HFFc6 (cell line): ENCODE results near the gene MLEC. TPM values are rescaled to one million over a fixed set of nuclear protein-coding genes. Genes with fewer than 3 reads are reported as not detected.

Experiments used
- DNase-seq: peaks from one replicate; pipeline ENCODE4 v3.0.0-alpha.2; 2018
- H3K27ac Mint-ChIP-seq: 2 replicates; pipeline ENCODE4 v1.8.0; 2020; ENCODE audit warnings: mild to moderate bottlenecking, mixed read lengths
- H3K27me3 Mint-ChIP-seq: 2 replicates; pipeline ENCODE4 v1.8.0; 2021; ENCODE audit warnings: mild to moderate bottlenecking, moderate library complexity, mixed read lengths; ENCODE audit not compliant: insufficient read depth
- H3K36me3 Mint-ChIP-seq: 2 replicates; pipeline ENCODE4 v1.8.0; 2021; ENCODE audit warnings: low read depth, mixed read lengths
- H3K4me1 Mint-ChIP-seq: 2 replicates; pipeline ENCODE4 v1.8.0; 2020; ENCODE audit warnings: low read depth, mixed read lengths
- H3K4me3 Mint-ChIP-seq: 2 replicates; pipeline ENCODE4 v1.8.0; 2020; ENCODE audit warnings: mild to moderate bottlenecking, moderate library complexity, mixed read lengths
- H3K9me3 Mint-ChIP-seq: 2 replicates; pipeline ENCODE4 v1.8.0; 2020; ENCODE audit warnings: mild to moderate bottlenecking, mixed read lengths
- CTCF ChIP-seq: fragments of 200-600 bp; sonication (generic); IDR thresholded peaks from 2 replicates; pipeline ENCODE4 v1.5.0; 2021; ENCODE audit warnings: antibody characterized with exemption, mild to moderate bottlenecking
- total RNA-seq, 6 experiments: library from RNA; stranded (reverse); fragmentation: NEBNext Ultra II Directional; extraction: Animal tissue kit (Norgen Biotek cat#: 25700); gene quantifications; 2 replicates in 1 of 6; 3 replicates in 5 of 6; pipeline ENCODE4 v1.2.3, GENCODE V29; 2021

The MLEC gene
- total RNA-seq, 6 experiments from 2014 or later, result 195 to 241 (median 209) TPM

GRCh38 chr12:120684523-120684932 is 2.4 kb upstream of the MLEC start:
- peaks cover 31% of the 10 kb centered on the region for H3K4me1 Mint-ChIP-seq
- no peak for TF ChIP-seq CTCF
- H3K36me3 Mint-ChIP-seq, result no peaks in the 10 kb centered on the region
- peak overlapping the region; percentile 48; the same call in 1 of the 2 replicates for H3K27ac Mint-ChIP-seq
- DNase-seq, result peak; percentile 52
- no peaks in the 10 kb centered on the region; the same call in none of the 2 replicates for H3K27me3 Mint-ChIP-seq
- no peak overlapping the region for H3K4me3 Mint-ChIP-seq
- H3K9me3 Mint-ChIP-seq, result no peaks in the 10 kb centered on the region

- no peaks in the 10 kb centered on the region; the same call in none of the 2 replicates for H3K27me3 Mint-ChIP-seq
- no peak for TF ChIP-seq CTCF
- H3K9me3 Mint-ChIP-seq, result no peaks in the 10 kb centered on the region
- H3K27ac Mint-ChIP-seq, result no peak overlapping the region; the same call in 1 of the 2 replicates
- peak overlapping the region; percentile 91 for H3K4me3 Mint-ChIP-seq
- no peak for DNase-seq
- peaks cover 32% of the 10 kb centered on the region for H3K4me1 Mint-ChIP-seq
- no peaks in the 10 kb centered on the region for H3K36me3 Mint-ChIP-seq
Measured at GRCh38 chr12:120685522-120685921, 1.4 kb upstream of the MLEC start.

- no peaks in the 10 kb centered on the region; the same call in none of the 2 replicates for H3K27me3 Mint-ChIP-seq
- no peak for TF ChIP-seq CTCF
- H3K27ac Mint-ChIP-seq, result peak overlapping the region; percentile 96
- H3K4me1 Mint-ChIP-seq, result peaks cover 35% of the 10 kb centered on the region
- no peaks in the 10 kb centered on the region for H3K9me3 Mint-ChIP-seq
- DNase-seq, result peak; percentile 97
- H3K4me3 Mint-ChIP-seq, result peak overlapping the region; percentile 91
- no peaks in the 10 kb centered on the region for H3K36me3 Mint-ChIP-seq
Measured at GRCh38 chr12:120686151-120686689, 729 bp upstream of the MLEC start.

GRCh38 chr12:120687578-120688289 is 785 bp downstream of the MLEC start:
- H3K27ac Mint-ChIP-seq, result peak overlapping the region; percentile 76
- no peaks in the 10 kb centered on the region; the same call in none of the 2 replicates for H3K27me3 Mint-ChIP-seq
- peaks cover 49% of the 10 kb centered on the region for H3K4me1 Mint-ChIP-seq
- no peak for TF ChIP-seq CTCF
- H3K9me3 Mint-ChIP-seq, result no peaks in the 10 kb centered on the region
- H3K36me3 Mint-ChIP-seq, result no peaks in the 10 kb centered on the region
- peak overlapping the region; percentile 93 for H3K4me3 Mint-ChIP-seq
- DNase-seq, result no peak

- Mint-ChIP-seq H3K27ac (peak overlapping the region; percentile 76), H3K9me3 (no peaks in the 10 kb centered on the region), H3K4me3 (peak overlapping the region; percentile 93), H3K27me3 (no peaks in the 10 kb centered on the region; the same call in 1 of the 2 replicates), H3K4me1 (peaks cover 57% of the 10 kb centered on the region), H3K36me3 (peaks cover 6% of the 10 kb centered on the region)
- no peak for DNase-seq
- no peak for TF ChIP-seq CTCF
Measured at GRCh38 chr12:120688527-120689071, 1.6 kb downstream of the MLEC start.
